Keratinocyte (primary cell): Measurements from ENCODE around the gene FMNL3.
A peak's percentile ranks its signal among the peaks of the same experiment; 100 is the strongest.

Source experiments
- CTCF ChIP-seq, 3 experiments: IDR thresholded peaks in 1 of 3; conservative IDR thresholded peaks in 1 of 3; optimal IDR thresholded peaks in 1 of 3; 2 replicates in 2 of 3; 3 replicates in 1 of 3; pipeline versions ENCODE3 to v1.5.1; 2011; ENCODE audit warnings: low read length in 3 of 3, mild to moderate bottlenecking in 3 of 3, moderate library complexity in 2 of 3, control low read depth in 1 of 3, inconsistent platforms in 1 of 3; ENCODE audit not compliant: insufficient read depth in 2 of 3; ENCODE audit errors: extremely low read depth in 1 of 3
- EZH2 ChIP-seq: IDR thresholded peaks from one replicate; pipeline ENCODE4 v1.6.1; 2012; ENCODE audit warnings: inconsistent platforms, mild to moderate bottlenecking, low read length, moderate library complexity

DNA sequence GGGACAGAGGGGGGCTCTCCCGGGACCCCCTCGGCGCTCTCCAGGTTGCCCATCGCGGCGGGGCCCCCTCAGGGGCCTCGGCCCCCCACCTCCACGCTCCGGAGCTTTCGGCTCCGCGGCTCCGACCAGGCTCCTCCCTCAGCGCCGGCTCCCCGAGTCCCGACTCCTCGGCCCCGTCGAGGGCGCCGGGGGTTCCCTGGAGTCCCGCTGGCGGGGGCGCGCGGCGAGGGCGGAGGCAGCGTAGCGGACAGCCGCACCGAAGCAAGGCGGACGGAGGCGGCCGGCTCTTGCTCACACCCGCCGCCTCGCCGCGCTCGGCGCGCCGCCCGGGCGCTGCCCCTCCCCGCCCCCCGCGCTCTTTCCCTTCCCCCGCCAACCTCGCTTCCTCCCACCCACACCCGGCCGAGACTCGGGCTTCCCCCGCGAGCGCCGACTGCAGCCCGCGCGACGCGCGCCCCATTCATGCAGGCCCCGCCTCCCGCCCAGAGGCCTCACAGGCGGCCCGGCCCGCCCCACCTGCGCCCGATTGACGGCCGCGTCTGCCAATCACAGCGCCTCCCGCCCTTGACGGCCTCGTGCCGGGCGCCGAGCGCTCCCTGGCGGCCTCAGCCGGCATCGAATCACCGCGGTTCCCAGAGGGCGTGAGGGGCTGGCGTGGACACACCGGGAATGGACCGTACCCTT lies at the start of gene FMNL3:
- peak; percentile 77 to 91 (median 89) for TF ChIP-seq CTCF (optimal IDR thresholded peaks at IDR 0.05 in 1 of 3, IDR thresholded peaks at IDR 0.05 in 1 of 3, conservative IDR thresholded peaks at IDR 0.05 in 1 of 3; ENCODE audit: extremely low read depth in 1 of 3, insufficient read depth in 2 of 3, low read length in 3 of 3)
- peak; percentile 42 for TF ChIP-seq EZH2
